Coronary artery (tissue), 2 donors: Measurements from ENCODE around the gene ABCA13.

Source experiments
- DNase-seq: peaks from one replicate; pipeline ENCODE4 v3.0.0-alpha.2; 2017; ENCODE audit warnings: low spot score
- H3K27ac ChIP-seq, 2 donors: fragments of 200-600 bp; sonication (generic); one replicate each; pipeline ENCODE4 v1.5.1; 2016 to 2019
- H3K4me3 ChIP-seq: fragments of 200-600 bp; sonication (generic); 2 replicates; pipeline ENCODE4 v1.5.1; 2016; ENCODE audit warnings: mild to moderate bottlenecking, moderate library complexity
- TF ChIP-seq, protein P1 (sequence below): fragments of 200-600 bp; sonication (generic); IDR thresholded peaks from one replicate; pipeline ENCODE4 v1.5.1; 2019; ENCODE audit warnings: antibody characterized with exemption

ABCA13 gene

DNA sequence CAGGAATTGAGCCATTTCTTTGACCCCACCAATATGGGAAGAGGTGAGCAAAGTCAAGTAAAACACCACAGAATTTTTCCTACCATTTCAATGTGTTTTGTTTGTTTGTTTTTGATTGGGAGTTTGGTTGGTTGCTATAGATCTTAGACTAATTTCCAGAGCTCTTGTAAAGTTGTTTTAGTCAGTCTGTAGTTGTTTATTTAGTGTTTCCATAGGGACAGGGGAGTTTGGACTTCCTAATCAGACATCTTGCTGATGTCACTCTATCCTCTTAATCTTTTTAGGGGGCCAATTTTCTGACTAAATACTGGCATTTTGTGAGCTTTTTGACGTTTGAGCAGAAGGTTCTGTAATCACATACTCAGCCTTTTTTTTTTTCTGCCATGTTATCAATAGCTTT lies 266.9 kb downstream of the ABCA13 start:
- no peak overlapping the region for H3K27ac ChIP-seq
- no peak overlapping the region for H3K4me3 ChIP-seq
- TF ChIP-seq, protein P1, sequence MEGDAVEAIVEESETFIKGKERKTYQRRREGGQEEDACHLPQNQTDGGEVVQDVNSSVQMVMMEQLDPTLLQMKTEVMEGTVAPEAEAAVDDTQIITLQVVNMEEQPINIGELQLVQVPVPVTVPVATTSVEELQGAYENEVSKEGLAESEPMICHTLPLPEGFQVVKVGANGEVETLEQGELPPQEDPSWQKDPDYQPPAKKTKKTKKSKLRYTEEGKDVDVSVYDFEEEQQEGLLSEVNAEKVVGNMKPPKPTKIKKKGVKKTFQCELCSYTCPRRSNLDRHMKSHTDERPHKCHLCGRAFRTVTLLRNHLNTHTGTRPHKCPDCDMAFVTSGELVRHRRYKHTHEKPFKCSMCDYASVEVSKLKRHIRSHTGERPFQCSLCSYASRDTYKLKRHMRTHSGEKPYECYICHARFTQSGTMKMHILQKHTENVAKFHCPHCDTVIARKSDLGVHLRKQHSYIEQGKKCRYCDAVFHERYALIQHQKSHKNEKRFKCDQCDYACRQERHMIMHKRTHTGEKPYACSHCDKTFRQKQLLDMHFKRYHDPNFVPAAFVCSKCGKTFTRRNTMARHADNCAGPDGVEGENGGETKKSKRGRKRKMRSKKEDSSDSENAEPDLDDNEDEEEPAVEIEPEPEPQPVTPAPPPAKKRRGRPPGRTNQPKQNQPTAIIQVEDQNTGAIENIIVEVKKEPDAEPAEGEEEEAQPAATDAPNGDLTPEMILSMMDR, result no peak
- no peak for DNase-seq

DNA sequence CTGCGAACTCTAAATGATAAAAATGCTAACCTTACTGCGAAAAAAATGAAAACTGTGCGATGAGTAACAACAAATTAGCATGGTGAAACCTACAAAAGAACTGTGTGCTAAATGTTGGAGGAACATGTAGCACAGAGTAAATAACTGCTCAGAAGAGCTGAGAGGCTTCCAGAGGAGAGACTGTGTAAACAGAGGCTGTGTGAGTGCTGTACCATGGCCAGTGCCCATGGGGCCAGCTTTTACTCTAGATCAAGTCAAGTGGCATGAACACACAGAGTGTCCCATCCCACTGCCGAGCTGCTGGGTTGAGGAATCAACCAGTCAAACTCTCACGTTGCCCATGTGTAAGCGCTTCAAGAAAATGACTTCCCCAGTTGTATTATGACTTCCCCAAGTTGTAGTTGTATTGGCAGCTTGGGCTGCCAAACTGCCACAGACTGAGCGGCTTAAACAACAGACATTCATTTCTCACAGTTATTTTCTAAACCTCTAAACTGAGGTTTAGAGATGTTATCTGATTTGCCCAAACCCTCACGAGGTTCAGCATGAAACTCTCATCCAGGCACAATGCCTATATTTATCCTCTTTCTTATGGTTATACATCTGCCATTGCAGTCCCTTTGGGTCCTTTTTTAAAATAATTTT lies 270.7 kb downstream of the ABCA13 start:
- Histone ChIP-seq H3K27ac (no peak overlapping the region), H3K4me3 (no peak overlapping the region)
- TF ChIP-seq, protein P1, result no peak
- no peak for DNase-seq

DNA sequence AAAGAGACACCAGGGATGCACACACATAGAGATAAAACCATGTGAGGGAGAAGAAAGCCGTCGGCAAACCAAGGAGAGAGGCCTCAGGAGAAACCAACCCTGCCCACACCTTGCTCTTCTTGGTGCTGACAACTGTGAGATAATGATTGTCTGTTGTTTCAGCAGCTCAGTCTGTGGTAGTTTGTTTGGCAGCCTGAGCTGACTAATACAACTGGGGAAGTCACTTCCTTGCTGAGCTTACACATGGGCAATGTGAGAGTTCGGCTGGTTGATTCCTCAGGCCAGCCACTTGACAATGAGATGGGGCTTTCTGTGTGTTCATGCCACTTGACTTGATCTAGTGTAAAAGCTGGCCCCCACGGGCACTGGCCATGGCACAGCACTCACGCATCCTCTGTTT lies 271.8 kb downstream of the ABCA13 start:
- DNase-seq, result no peak
- H3K4me3 ChIP-seq, result no peak overlapping the region
- H3K27ac ChIP-seq, result no peak overlapping the region
- TF ChIP-seq, protein P1, result no peak

DNA sequence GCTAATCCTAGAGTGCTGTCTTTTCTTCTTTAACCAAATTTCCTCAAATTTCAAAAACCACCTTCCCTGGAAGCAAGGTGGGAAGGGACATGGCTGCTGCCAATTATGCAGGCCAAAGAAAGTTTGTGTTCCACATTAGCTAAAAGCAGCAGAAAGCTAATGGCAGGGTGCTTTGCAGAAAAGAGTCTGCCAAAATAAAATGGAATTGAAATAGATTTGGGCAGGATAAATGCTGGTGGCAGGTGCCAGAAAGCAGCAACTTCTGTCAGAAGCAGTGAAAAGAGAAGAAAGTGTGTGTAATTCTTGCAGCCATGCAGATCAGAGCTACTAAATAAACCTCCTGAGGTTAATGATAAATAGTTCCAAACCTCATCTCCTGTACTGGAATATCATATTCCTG lies 275.5 kb downstream of the ABCA13 start:
- Histone ChIP-seq H3K4me3 (no peak overlapping the region), H3K27ac (no peak overlapping the region)
- TF ChIP-seq, protein P1, result no peak
- DNase-seq, result no peak

DNA sequence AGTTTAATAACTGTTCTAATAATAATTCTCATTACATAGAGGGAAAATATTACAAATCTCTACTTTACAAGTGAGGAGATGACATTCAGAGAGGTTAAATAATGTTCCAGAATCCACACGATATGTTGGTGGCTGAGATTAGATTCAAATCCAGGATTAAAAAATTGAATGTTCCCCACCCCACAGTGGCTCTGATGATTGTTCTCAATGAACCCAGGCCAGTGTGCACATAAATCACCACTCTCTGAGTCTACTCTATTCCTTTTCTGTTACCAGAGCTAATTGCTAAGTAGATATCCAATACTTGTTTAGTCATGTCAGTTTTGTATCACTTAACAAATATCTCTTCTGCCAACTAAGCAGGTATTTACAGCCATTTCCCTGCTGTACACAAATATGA lies 281.0 kb downstream of the ABCA13 start:
- no peak for DNase-seq
- TF ChIP-seq, protein P1, result no peak

DNA sequence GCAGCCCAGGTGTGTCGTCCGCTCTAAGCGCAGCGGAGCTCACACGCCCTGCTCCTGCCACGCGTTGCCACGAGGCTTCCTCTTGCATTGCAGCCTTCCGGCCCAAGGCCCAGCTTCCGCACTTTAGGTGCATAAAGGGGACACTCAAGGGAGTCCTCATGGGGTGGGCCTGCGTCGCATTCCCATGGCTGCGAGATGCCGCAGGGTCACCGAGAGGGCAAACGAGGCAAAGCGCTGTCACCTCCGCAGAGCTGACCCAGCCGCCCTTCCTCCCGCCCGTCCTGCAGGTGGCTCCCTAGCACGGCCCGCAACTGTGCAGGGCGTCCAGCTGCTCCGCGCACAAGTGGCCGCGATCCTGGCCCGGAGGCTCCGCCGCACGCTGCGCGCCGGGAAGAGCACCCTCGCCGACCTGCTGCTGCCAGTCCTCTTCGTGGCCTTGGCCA lies 283.5 kb downstream of the ABCA13 start:
- no peak overlapping the region for H3K4me3 ChIP-seq
- H3K27ac ChIP-seq, result no peak overlapping the region
- DNase-seq, result no peak
- TF ChIP-seq, protein P1, result no peak

More for the DNA sequence above, 281.0 kb downstream of the ABCA13 start:
- Histone ChIP-seq H3K27ac (no peak overlapping the region), H3K4me3 (no peak overlapping the region)

DNA sequence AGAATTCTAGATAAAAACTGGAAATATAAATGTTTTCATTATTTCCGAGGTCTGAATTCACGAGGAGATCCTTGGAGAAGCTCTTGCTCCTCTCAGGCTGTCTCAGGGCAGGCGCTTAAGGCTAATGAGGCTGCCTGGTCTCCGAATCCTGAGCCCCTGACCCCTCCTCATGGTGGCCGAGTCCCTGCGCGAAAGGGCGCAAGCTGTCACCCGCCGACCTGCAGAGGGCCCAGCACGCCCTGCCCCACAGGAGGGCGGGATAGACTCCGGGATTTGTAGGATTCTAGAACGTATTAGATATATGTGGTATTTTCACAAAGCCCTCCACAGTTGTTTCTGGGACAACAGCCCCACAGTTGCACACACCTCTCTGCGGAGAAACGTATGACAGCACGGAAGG lies 284.1 kb downstream of the ABCA13 start:
- H3K27ac ChIP-seq, result no peak overlapping the region
- TF ChIP-seq, protein P1, result no peak
- DNase-seq, result no peak
- no peak overlapping the region for H3K4me3 ChIP-seq
